HepG2 (cell line): ENCODE measurements around the gene NAV2. TPM values are rescaled to one million over a fixed set of nuclear protein-coding genes. Genes with fewer than 3 reads are reported as not detected.
A peak's percentile ranks its signal among the peaks of the same experiment; 100 is the strongest.

Experiments
- ATF2 ChIP-seq: sonication (generic); formaldehyde crosslinking; IDR thresholded peaks from 2 replicates; pipeline ENCODE4 v1.4.0; 2020; ENCODE audit warnings: missing genetic modification reagents
- EED ChIP-seq: sonication (generic); formaldehyde crosslinking; IDR thresholded peaks from 2 replicates; pipeline ENCODE4 v1.5.0; 2020; ENCODE audit warnings: mild to moderate bottlenecking, missing genetic modification reagents
- FOXM1 ChIP-seq: sonication (generic); formaldehyde crosslinking; IDR thresholded peaks from 2 replicates; pipeline ENCODE4 v1.5.0; 2020; ENCODE audit warnings: missing genetic modification reagents
- MBD4 ChIP-seq: IDR thresholded peaks from 2 replicates; pipeline ENCODE4 v1.6.1; 2012; ENCODE audit warnings: low read length, inconsistent platforms, borderline replicate concordance
- NR2F2 ChIP-seq: IDR thresholded peaks from 2 replicates; pipeline ENCODE4 v1.6.1; 2012; ENCODE audit warnings: low read depth, inconsistent platforms, borderline replicate concordance
- SP1 ChIP-seq, 2 experiments: fragments of 450-650 bp in 1 of 2; sonication (generic) in 1 of 2; formaldehyde crosslinking in 1 of 2; IDR thresholded peaks; 2 replicates each; pipeline versions ENCODE4 v1.4.0 to v1.6.1; 2016 to 2020; ENCODE audit warnings: missing genetic modification reagents in 1 of 2
- TFAP4 ChIP-seq: sonication (generic); IDR thresholded peaks from 2 replicates; pipeline ENCODE4 v1.6.1; 2016; ENCODE audit warnings: low read depth, borderline replicate concordance
- THAP9 ChIP-seq: sonication (generic); formaldehyde crosslinking; IDR thresholded peaks from 2 replicates; pipeline ENCODE4; 2020; ENCODE audit warnings: missing genetic modification reagents, mild to moderate bottlenecking, borderline replicate concordance
- ZNF468 ChIP-seq: sonication (generic); formaldehyde crosslinking; IDR thresholded peaks from 2 replicates; pipeline ENCODE4 v1.8.0; 2022; ENCODE audit warnings: mild to moderate bottlenecking, moderate library complexity, missing genetic modification reagents
- ZNF501 ChIP-seq: sonication (generic); formaldehyde crosslinking; IDR thresholded peaks from 2 replicates; pipeline ENCODE4 v1.5.1; 2020; ENCODE audit warnings: mild to moderate bottlenecking, moderate library complexity, missing genetic modification reagents
- ZNF766 ChIP-seq: sonication (generic); formaldehyde crosslinking; IDR thresholded peaks from 2 replicates; pipeline ENCODE4 v1.5.0; 2020; ENCODE audit warnings: missing genetic modification reagents, borderline replicate concordance
- polyA plus RNA-seq, 8 experiments: library from polyadenylated mRNA; depleted of rRNA in 3 of 8; stranded (reverse) in 7 of 8; unstranded in 1 of 8; fragments of >200 nt; fragmentation: Illumina TruSeq in 4 of 8; extraction: Trizol in 4 of 8; gene quantifications; 2 replicates each; pipeline versions ENCODE4 v1.2.1 to v1.2.3, GENCODE V29; 2011 to 2016; ENCODE audit warnings: low read depth in 4 of 8, missing spikeins in 1 of 8, mixed read lengths in 1 of 8; ENCODE audit not compliant: insufficient read depth in 1 of 8
- total RNA-seq, 5 experiments: library from RNA; depleted of rRNA; stranded (reverse); fragments of >200 nt; fragmentation: Illumina TruSeq; extraction: Trizol; gene quantifications; 2 replicates each; pipeline ENCODE4 v1.2.3, GENCODE V29; 2016; ENCODE audit warnings: low read depth in 1 of 5
- TF ChIP-seq, protein P1 (sequence below), 2 experiments: fragments of 450-650 bp in 1 of 2; sonication (generic) in 1 of 2; formaldehyde crosslinking; IDR thresholded peaks; 2 replicates each; pipeline versions ENCODE4 v1.5.0 to v1.8.0; 2020 to 2022; ENCODE audit warnings: mild to moderate bottlenecking in 1 of 2, missing genetic modification reagents in 1 of 2

NAV2 gene
- total and polyA plus RNA-seq, 2 of the 13 experiments (the other 11 are each of a cell fraction or from before 2014, with no cell fraction given) = 9.3 to 34.6 TPM

- peak; percentile 47; the same call in 1 of the 2 replicates for TF ChIP-seq THAP9 (CRISPR knock-in tag)
- no peak for TF ChIP-seq MBD4
- TF ChIP-seq SP1 (IDR thresholded peaks at IDR 0.05) = no peak
- TF ChIP-seq SP1 (CRISPR knock-in tag; IDR thresholded peaks at IDR 0.05) = no peak
- peak; percentile 71 for TF ChIP-seq ZNF501 (CRISPR knock-in tag)
- TF ChIP-seq ZNF468 (CRISPR knock-in tag) = no peak
- no peak for TF ChIP-seq EED (CRISPR knock-in tag)
- peak; percentile 64; the same call in 1 of the 2 replicates for TF ChIP-seq ZNF766 (CRISPR knock-in tag)
- TF ChIP-seq ATF2 (CRISPR knock-in tag) = peak; percentile 92
- TF ChIP-seq NR2F2 = peak; percentile 96
- peak; percentile 86; the same call in 1 of the 2 replicates for TF ChIP-seq FOXM1
- TF ChIP-seq, protein P1, sequence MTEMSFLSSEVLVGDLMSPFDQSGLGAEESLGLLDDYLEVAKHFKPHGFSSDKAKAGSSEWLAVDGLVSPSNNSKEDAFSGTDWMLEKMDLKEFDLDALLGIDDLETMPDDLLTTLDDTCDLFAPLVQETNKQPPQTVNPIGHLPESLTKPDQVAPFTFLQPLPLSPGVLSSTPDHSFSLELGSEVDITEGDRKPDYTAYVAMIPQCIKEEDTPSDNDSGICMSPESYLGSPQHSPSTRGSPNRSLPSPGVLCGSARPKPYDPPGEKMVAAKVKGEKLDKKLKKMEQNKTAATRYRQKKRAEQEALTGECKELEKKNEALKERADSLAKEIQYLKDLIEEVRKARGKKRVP (CRISPR knock-in tag; IDR thresholded peaks at IDR 0.05) = peak in 1 of 2 experiments; percentile 91; a peak in 2 of 4 replicates
- peak; percentile 9; the same call in 1 of the 2 replicates for TF ChIP-seq TFAP4
Measured at GRCh38 chr11:20035701-20036601, 323.3 kb downstream of the NAV2 start (continued).
